Measurements from ENCODE around the gene POLR2J2.
"Not testable (repeated sequence)": the region's sequence is repeated elsewhere in the genome, so short reads cannot be mapped to it uniquely, and the experiment has no call there.

Gene POLR2J2

DNA sequence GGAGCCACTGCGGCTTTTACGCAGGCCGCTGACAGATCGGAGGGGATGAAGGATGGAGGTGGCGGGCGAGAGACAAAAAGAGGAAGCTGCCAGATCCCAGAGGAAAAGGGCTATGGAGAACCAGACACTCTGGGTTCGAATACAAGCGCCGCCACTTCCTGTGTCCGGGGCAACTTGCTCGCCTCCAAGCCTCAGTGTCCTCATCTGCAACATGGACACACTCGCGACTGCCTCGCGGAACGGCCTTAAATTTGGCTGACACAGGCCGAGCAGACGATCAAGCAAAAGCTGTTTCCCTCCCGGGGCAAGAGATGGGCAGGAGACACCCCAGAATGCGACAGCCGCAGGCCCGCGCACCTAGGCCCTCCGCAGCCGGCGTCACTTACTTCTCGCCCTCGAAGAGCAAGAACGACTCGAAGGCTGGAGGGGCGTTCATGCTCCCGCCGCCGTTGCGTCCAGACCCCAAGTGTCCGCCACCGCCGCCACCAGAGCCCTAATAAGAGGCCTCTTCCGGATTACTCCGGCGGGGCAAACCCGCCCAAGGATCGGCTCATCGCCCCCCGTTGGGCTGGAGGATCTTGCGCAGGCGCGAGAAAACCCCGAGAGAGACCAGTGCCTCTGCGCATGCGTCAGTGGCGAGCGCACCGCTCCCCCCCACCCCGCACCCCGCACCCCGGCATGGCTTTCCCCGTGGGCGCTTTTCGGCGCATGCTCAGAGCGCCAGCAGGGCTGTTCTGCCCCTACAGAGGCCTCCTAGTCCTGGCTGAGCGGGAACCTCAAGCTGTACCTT lies at the start of gene POLR2J2:
TSS of gene POLR2J2 (minus strand) at position 498 of the 790 bp plus-strand sequence. CDS start at position 436, 62 bp downstream.
- DNase-seq, result not testable (repeated sequence)

DNA sequence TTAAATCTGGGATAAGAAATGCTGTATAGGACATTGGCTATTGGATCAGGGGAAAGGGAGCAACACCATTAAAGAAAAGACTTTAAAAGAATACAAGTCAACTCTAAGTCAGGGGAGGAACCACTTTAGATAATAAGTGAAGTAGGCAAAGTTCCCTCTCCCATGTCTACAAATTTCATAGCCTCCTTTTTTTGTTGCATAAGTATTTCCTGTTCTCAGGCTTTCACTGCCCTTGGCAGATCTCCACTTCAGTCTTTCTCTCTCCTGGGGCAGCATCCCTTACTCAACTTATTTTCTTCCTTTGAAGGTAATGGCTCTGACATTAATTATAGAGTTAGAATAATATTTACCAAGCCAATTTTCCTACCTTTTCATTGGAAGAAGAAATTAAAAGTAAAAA lies 47.0 kb upstream of the POLR2J2 start:
- not testable (repeated sequence) for DNase-seq

DNA sequence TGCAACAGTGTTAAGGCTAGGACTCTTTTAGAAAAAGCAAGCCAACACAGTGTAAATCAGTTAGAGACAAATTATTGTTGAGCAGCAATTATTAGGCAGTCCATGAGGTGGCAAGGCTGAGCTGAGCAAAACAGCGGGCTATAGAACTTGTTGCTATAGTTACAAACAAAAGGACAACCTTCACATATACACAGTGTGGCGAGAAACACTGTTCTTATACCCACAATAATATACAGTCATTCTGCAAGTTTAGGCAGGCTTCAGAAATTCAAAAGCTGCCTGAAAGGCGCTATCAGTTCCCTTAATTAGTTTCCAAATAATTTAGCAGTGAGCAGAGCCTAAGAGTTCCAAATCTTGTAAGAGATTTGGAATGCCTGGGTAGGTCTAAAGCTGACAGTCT lies 44.3 kb upstream of the POLR2J2 start:
- DNase-seq, result not testable (repeated sequence)

DNA sequence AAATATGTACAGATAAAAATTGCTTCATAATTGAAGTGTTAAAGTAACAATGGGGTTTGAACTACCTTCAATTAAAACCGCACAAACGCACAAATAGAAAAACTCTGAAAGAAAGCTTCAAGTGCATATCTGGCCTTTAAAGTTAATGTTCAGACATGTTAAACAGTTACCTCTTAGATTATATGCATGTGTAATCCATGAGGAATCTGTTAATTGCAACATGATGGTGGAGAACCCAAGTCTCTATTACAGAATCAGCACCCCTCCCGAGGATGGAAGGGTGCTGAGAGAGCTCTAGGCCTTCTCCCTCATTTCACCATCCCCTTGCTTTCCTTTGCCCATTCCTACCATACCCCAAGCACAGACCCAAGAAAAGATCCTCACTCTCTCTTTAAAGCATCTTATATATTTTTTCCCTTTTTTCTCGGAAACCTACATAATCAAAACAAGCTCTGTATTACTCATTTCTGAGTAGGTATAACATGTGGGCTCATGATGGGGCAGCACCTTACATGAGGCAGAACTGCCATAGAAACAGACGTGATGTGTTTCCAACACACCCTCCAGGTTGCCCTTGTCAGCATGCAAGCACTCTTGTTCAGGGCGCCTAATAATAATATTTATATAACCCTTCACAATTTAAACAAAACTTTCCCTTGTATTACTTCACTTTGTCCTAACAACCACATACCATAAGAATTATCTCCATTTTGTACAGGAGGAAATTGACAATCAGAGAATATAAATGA lies 43.5 kb upstream of the POLR2J2 start:
- peak; percentile 30 for DNase-seq

DNA sequence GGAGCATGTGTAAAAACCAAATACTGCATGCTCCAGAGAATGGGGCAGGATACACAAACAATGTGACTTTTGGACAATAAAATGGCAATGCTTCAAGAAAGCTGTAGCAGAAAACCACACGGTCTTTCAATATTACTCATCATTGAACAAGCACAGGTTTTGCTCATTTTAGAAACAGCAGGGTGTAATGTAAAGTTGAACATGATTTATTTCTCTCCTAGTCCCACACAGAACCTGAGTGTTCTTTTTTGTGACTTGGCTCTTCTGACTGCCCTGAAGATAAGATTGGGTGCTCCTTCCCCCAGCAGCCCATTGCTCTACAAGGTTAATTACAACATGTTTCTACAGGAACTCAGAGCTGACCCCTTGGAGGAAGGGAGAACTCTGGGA lies 42.2 kb upstream of the POLR2J2 start:
- not testable (repeated sequence) for DNase-seq

DNA sequence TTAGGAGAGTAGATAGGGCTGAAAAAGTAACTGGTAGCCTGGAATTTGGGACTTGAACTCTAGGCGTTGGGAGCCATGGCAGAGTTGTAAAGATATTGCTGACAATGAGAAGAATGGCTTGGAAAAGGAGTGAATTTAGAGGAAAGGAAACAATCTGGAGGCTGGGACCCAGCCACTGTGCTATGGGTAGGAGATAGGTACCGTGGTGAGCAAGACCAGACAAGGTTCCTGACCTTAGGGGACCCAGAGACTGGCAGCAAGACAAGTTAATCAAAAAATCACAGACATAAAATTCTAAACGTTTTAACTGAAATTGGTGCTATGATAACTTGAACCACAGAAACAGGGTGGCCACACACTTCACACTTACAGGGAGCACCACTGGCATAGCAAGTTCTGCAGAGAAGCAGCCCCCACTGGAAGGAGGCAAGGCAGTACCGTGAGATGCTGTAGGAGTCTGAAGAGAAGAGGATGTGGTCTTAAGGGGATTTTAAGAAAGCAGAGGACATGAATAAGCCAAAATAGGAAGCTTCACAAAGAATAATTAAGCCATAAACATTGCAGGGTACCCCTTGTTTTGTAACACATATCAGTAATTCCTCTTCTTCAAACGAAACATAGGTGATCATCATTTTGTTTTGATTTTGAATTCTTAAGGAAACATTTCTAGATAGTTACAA lies 41.7 kb upstream of the POLR2J2 start:
- peak; percentile 21 for DNase-seq

DNA sequence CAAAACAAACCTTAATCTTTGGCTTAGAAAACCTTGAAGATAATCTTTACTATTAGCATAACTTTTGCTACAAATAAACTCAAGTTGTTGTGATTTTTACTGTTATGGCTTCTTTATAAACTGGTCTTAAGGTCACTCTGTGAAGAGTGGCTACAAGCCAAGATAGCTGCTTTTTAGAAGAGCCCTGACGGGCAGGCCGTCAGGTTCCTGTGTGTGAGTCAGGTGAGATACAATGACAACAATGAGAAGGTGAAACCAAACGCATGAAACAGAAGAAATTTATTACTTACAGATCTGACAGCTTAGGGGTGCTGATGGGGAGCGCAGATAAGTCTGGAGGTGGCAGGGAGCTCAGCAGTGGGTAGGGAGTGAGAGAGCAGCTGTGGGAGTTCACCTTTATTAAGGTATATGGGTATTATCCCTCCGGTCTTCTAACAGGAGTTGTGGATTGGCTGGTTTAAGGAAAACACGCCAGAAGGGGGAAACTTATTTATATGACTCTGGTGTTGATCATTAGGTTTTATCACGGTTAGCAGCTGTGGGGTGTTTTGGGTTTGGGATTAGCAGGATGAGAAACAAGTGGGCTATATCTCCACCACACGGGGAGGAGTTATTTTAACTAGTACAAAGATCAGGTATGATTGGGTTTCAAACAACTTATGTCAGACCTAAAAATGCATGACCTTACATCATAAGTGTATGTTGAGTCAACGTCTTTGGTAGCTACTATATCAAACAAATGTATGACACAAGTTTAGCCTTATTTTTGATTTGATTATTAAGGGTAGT lies 27.7 kb upstream of the POLR2J2 start:
- not testable (repeated sequence) for DNase-seq

DNA sequence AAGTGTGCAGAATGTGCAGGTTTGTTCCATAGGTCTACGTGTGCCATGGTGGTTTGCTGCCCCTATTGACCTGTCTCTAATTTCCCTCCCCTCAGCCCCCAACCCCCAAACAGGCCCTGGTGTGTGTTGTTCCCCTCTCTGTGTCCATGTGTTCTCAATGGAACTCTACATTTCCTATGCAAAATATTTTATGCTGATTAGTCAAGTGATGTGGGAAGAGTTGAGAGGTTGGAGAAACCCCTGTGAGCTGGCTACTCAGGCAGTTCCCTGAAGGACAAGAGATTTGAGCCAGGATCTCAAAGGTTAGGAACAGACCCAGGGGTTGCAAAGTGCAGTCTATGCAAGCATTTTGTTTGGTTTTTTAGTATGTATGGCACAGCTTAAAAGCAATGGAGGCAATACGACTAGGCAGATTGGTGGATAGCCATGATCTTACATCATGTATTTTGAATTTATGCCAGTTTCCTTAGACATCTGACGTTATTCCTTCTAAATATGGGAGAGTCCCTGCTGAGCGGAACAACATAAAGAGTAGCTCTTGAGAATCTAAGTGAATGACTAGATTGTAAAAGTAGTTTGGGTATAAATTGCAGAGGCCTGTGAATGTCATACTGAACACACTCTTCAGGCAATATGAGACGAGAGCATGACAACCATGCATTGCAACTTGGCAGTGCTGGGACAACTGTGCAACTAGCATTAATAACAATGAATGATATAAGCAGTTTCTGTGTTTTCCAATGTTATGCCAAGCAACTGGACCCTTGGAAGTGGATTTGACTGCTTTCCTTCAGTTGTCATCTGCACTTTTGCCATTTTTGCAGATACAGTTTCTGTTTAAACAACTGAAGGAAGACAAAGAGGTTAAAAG lies 26.4 kb upstream of the POLR2J2 start:
- not testable (repeated sequence) for DNase-seq

DNA sequence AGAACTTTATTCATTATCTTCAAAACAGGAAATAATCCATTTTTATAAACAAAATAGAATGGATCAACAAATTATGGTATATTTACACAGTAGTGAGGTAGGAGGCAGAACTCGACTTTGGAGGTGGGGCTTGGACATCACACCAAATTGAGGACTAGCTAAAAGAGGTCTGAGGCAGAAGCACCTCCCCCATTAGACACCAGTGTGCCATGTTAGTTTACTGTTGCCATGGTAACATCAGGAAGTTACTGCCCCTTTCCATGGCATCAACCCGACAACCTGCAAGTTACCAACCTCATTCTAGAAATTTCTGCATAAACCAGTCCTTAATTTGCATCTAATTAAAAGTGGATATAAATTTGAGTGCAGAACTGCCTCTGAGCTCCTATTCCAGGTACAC lies 24.5 kb upstream of the POLR2J2 start:
- not testable (repeated sequence) for DNase-seq

DNA sequence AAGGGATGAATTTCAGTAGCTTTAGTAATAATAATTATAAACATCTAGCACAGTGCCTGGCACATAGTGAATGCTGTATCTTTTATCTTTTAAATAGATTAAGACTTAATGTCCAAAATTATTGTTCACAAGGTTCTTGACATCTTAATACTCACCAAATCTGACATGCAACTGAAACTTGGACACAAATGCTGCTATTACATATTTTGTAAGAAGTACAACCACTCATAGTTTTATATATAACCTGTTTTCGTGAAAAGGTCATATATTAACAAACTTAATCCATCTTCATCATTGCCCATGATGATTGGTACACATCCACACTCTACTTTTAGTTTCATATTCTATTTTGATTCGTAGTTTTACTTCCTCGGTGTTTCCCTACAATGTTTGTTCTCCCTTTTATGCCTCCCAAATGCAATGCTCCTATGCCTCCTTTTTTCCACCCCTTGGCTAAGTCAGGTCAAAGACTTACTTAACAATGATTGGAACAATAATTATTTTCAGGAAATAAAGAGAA lies 23.6 kb upstream of the POLR2J2 start:
- not testable (repeated sequence) for DNase-seq

DNA sequence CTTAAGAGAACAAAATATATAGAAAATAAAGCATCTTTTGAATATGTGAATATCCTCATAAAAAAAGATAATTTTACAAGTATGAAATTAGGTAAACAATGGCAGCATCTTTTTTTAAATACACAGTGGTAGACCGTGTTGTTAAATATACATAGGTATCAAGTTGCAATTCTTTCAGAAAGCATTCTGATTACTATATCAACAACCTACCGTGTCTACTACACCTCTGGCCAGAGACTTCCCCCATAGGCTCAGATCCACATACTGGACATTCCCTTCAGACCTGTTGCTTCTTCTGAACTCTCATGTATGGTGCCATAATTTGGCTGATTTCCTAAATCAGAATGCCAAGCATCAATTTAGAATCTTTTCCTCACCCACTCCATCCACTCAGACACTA lies 22.5 kb upstream of the POLR2J2 start:
- DNase-seq, result not testable (repeated sequence)

DNA sequence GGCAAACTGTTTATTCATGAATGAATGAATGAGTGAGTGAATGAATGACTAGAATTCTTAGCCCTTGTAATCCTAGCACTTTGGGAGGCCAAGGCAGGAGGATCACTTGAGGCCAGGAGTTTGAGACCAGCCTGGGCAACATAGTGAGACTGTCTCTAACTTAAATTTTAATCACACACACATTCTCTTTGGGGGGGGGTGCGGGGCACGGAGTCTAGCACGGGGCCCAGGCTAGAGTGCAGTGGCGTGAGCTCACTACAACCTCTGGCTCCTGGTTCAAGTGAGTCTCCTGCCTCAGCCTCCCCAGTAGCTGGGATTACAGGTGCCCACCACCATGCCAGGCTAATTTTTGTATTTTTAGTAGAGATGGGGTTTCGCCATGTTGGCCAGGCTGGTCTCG lies 19.1 kb upstream of the POLR2J2 start:
- not testable (repeated sequence) for DNase-seq

DNA sequence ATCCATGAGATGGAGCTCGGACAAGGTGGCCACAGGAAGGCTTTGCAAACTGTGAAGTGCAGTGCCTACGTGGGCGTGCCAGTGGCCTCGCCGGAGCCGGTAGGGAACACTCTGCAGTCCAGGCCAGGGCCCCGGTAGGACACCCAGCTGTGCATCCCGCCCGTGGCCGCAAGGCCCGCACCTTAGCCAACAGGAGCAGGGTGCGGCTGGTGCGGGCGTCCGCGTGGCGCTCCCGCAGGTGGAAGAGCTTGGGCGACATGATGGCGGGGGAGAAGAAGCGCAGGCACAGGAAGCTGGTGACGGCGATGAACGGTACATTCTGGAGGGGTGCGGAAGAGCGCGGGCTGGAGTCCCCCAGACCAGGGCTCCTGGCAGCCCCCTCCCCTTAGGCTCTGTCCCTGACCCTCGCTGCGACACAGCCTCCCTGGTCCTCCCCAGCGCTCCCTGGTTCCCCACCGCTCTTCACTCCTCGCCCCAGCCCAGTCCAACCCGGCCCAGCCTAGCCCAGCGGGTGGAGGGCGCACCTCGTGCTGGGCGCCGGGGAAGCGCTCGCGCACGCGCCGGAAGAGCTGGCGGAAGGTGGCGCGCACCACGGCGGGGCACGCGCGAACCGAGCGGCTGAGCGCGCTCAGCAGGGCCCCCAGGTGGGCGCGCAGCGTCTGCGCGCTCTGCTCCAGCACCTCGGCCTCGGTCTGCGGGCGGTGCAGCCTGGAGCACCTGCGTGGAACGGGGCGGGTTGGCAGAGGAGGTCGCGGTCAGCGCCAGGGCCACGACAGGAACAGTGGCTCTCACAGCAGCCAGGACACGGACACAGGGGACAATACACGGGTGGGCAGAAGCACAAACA lies 18.2 kb upstream of the POLR2J2 start:
- peak; percentile 25 for DNase-seq

DNA sequence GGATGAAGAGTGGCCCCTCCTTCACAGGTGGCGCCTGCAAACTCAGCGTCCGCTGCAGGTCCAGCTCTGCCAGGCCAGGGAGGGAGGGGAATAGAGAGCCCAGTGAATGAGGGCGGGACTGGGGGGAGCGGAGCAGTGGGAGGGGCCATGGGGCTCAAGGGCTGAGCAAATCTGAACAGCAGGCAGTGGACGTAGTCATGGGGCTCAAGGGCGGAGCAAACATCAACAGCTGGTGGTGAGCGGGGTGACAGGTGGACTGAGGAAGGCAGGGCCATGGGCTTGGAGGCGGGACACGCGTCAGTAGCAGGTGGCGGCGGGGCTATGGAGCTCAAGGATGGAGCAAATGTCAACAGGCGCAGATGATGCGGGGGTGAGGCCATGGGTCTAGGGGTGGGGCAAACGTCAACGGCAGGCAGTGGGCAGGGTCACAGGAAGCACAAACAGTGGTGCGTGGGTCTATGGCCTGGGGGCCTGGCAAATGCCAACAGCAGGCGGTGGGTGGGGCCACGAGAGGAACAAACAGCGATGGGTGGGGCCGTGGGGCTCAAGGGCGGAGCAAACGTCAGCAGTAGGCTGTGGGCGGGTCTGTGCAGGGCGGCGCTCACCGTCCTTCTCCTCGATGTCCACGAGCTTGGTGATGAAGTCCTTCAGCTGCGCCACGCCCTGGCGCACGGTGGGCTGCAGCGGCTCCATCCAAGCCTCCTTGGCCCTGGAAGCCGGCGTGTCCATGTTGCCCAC lies 17.0 kb upstream of the POLR2J2 start:
- not testable (repeated sequence) for DNase-seq

DNA sequence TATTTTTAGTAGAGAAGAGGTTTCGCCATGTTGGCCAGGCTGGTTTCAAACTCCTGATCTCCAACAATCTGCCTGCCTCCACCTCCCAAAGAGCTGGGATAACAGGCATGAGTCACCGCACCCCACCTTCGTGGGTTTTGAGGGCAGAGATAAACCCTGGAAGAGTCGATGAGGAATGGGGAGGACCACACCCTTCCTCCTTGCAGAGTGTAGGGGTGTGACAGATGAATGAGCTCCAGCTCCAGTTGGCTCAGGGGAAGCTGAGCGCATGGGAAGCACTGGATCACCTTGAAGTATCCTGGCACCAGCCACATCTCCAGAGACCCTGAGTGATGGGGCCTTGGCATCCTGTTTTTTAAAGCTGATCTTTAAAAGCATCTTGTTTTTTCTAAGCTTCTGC lies 11.1 kb upstream of the POLR2J2 start:
- not testable (repeated sequence) for DNase-seq

DNA sequence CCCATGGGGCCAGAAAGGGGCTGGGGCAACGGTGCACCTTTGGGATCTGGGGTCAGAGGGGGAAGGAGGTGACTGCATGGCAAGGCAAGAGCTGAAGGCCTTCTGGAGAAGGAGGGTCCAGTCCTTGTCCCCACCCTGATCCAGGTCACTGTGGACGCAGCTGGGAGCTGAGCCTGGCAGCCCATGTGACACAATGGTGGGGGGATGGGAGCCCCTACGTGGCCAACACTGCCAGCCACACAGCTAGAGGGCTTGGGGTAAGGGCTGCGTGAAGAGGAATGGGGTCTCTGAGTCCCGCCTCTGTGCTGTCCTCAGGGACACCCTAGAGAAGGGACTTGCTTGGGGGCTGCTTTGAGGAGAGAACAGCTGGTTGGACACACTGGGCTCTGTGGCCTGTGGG lies 9.3 kb upstream of the POLR2J2 start:
- DNase-seq, result not testable (repeated sequence)

DNA sequence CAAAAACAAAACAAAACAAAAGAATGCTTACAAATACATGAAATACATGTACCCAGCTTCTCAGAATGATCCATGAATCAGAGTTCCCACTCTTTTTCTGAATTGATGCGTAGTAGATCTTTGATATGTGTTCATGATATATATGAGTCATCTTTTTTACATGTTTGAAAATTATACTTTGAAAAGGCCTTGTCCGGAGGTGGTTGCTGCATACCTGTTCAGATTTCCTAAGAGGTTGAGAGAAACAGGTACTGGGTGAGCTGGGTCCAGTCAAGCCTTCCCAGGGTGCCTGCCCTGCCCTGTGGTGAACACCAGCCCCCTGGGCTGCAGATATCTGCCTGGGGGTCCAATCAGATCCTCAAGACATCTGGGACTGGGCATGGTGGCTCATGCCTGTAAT lies 4.1 kb upstream of the POLR2J2 start:
- peak; percentile 18 for DNase-seq

DNA sequence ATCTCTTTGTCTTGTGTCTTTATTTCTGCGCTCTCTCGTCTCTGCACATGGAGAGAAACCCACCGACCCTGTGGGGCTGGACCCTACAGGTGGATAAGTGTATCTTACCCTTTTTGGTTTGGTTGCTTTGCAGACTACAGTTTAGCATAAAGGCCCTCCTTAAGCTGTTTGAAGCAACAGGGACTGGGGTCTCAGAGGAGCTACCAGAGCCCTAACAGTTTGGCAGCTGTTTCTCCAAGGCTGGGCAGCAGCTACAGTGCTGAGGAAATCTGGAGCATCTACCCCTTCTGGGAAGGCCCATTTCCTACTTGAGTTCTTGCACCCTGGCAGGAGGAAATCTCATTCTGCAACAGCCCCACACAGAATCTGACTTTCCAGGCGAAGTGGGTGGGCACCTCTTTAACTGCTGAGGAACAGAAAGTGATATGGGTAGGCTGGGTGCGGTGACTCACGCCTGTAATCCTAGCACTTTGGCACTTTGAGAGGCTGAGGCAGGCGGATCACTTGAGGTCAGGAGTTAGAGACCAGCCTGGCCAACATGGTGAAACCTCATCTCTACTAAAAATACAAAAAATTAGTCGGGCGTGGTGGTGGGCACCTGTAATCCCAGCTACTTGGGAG lies 2.1 kb upstream of the POLR2J2 start:
- not testable (repeated sequence) for DNase-seq

DNA sequence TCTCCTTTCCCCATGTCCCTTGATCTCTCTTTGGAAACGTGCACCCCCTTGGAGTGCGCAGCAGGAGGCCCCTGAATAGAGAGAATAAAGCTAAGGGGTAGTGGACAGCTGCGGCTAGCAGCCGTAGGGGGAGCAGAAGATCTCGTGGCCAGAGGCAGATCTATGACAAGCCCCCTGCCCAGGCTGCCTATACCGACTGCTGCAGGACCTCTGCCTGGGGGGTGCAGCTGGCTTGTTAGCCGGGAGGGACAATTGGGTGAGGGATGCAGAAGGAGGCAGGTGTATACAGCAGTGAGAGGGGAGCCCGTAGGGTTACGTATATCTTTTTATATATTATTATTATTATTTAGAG lies 469 bp upstream of the POLR2J2 start:
- DNase-seq, result not testable (repeated sequence)

Data from stimulated activated CD4-positive, alpha-beta T cell treated with anti-CD3 and anti-CD28 coated beads, Interleukin-15, amount 100 ng/mL, for 24 hours (primary cell).